ENCODE results near the gene DNASE1L3. TPM values are rescaled to one million over a fixed set of nuclear protein-coding genes. Genes with fewer than 3 reads are reported as not detected.

DNASE1L3 gene
- total and polyA plus RNA-seq, 11 donors = 0.44 to 4.1 (median 1.2) TPM

GRCh38 chr3:58238830-58239229 lies 28.1 kb upstream of the DNASE1L3 start:
- DNase-seq (no peak), ATAC-seq (no peak)
- 83 to 94% (median 87%) methylated on average over 7 of the region's 7 CpGs for WGBS, 4 donors
- H3K9me3 ChIP-seq = no peaks in the 10 kb centered on the region
- TF ChIP-seq, protein P1, sequence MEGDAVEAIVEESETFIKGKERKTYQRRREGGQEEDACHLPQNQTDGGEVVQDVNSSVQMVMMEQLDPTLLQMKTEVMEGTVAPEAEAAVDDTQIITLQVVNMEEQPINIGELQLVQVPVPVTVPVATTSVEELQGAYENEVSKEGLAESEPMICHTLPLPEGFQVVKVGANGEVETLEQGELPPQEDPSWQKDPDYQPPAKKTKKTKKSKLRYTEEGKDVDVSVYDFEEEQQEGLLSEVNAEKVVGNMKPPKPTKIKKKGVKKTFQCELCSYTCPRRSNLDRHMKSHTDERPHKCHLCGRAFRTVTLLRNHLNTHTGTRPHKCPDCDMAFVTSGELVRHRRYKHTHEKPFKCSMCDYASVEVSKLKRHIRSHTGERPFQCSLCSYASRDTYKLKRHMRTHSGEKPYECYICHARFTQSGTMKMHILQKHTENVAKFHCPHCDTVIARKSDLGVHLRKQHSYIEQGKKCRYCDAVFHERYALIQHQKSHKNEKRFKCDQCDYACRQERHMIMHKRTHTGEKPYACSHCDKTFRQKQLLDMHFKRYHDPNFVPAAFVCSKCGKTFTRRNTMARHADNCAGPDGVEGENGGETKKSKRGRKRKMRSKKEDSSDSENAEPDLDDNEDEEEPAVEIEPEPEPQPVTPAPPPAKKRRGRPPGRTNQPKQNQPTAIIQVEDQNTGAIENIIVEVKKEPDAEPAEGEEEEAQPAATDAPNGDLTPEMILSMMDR (IDR thresholded peaks at IDR 0.05) = no peak
- peak overlapping the region in 2 of 12 donors; percentile 86 to 89 for H3K27ac ChIP-seq
- intact Hi-C loops (cut with DNase I) = loop anchor here in 6 of 10 donors (5.0 kb wide), 3 partner anchors 58 to 68 kb away; partner anchors contain the start of genes HTD2 (in 1 of the 6) and RPP14 (in 1 of the 6)
- H3K4me1 ChIP-seq = peaks cover 0 to 32% (median 10%) of the 10 kb centered on the region in 12 donors
- H3K27me3 ChIP-seq = no peaks in the 10 kb centered on the region
- no peaks in the 10 kb centered on the region for H3K36me3 ChIP-seq
- peak overlapping the region in 10 of 12 donors; percentile 70 to 95 (median 88) for H3K4me3 ChIP-seq

- WGBS, 4 donors = 1% methylated on average over 40 to 53 of the region's 53 CpGs
- intact Hi-C loops (cut with DNase I) = loop anchor here in 7 of 10 donors (2.0 to 5.0 kb wide), 4 partner anchors 59 to 69 kb away; partner anchors contain the start of genes HTD2 (in 2 of the 7) and RPP14 (in 2 of the 7)
- DNase-seq (peak; percentile 36 to 84 (median 75)), ATAC-seq (peak; percentile 23 to 79 (median 68))
- H3K9me3 ChIP-seq = no peaks in the 10 kb centered on the region
- no peak for TF ChIP-seq POLR2A (IDR thresholded peaks at IDR 0.05)
- TF ChIP-seq, protein P1 (IDR thresholded peaks at IDR 0.05) = no peak
- H3K4me1 ChIP-seq = peaks cover 0 to 32% (median 10%) of the 10 kb centered on the region in 12 donors
- no peaks in the 10 kb centered on the region for H3K36me3 ChIP-seq
- H3K27me3 ChIP-seq = no peaks in the 10 kb centered on the region
- H3K4me3 ChIP-seq = peak overlapping the region; percentile 70 to 96 (median 90)
- H3K27ac ChIP-seq = peak overlapping the region in 11 of 12 donors; percentile 62 to 90 (median 85)
Measured at GRCh38 chr3:58237941-58238681, 27.3 kb upstream of the DNASE1L3 start.

- peak within 1 kb of the TSS in 11 of 12 donors; percentile 62 to 90 (median 85) for H3K27ac ChIP-seq
- no peaks in the 10 kb centered on the region for H3K9me3 ChIP-seq
- WGBS, 4 donors = 0 to 1% (median 0%) methylated on average over 7 to 77 of the region's 77 CpGs
- H3K4me1 ChIP-seq = peaks cover 0 to 31% (median 10%) of the 10 kb centered on the region in 12 donors
- intact Hi-C loops (cut with DNase I) = loop anchor here in 7 of 10 donors (2.0 to 5.0 kb wide), 4 partner anchors 60 to 70 kb away; partner anchors contain the start of genes HTD2 (in 2 of the 7) and RPP14 (in 2 of the 7)
- peak; percentile 77 to 90 (median 81) for DNase-seq
- peak in 1 of 2 donors; percentile 57 for TF ChIP-seq POLR2A (IDR thresholded peaks at IDR 0.05)
- TF ChIP-seq, protein P1 (IDR thresholded peaks at IDR 0.05) = peak in 8 of 12 donors; percentile 18 to 70 (median 34)
- H3K4me3 ChIP-seq = peak within 1 kb of the TSS; percentile 70 to 96 (median 90)
- H3K27me3 ChIP-seq = no peaks in the 10 kb centered on the region
- no peaks in the 10 kb centered on the region for H3K36me3 ChIP-seq
- peak; percentile 76 to 95 (median 94) for ATAC-seq
Measured at GRCh38 chr3:58237238-58237940, 26.6 kb upstream of the DNASE1L3 start, which contains the start of gene ABHD6. ABHD6 (plus strand) TSS chr3:58237792; CDS start chr3:58256587, 18,795 bp downstream.

Measured in heart left ventricle (tissue), 16 donors.